ENCODE results near the gene DCDC1.

Gene DCDC1

DNA sequence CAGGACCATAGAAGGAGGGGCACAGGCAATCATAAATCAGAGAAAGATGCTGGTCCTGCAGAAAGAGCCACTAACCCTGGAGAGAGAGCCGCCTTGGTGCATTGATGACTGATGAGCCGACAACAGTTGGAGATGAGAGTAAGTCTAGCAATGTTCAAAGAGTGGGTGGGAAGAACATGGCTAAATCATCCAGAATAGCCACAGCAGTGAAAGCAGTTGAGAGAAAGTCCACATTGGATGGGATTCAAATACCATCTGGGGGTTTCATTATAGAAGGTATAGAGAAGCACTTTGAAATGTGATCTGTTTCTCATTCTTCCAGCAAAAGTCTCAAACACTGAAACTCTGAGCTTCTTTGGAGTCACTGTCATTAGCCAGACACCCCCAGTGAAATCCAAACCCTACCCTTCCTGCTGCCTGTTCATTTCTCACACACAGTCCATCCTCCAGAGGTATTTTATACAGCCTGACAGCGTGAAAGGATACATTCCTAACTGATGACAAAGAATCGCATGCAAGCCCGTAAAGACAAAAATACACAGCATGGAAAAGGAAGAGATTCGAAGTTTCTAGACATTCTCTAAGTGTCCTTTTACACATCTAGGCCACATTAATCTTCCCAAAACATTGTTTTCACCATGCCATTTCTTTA, 480.3 kb downstream of the DCDC1 start:
- DNase-seq: no peak

DNA sequence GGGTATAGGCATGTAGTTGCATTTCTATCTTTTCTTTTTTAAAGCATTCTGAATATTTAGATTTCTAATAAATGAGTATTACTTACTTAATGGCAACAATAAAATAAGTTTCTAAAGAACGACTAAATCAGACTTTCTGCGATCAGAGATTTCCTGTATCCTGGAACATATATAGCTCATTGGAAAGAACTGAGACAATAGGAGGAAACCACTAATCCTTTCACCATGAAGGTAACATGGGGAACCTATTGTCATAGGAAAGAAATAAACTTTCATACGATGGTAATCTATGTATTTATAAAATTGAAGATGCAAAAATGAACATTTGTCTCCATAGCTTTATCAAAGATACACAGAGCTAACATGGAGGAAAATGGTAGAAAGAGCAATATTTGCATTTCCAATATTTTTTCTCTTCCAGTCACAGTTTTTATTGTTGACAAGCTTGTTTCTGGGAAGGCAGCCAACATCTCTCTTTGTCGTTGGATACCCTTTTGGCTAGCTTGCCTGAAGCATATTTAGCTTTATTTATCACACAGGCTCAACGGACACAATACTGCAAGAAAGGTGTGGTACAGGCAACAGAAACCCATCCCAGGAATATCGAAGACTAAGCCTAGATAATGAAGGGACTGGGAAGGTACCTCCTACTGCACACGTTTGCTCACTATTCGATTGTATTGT, 490.1 kb downstream of the DCDC1 start:
- DNase-seq: no peak

DNA sequence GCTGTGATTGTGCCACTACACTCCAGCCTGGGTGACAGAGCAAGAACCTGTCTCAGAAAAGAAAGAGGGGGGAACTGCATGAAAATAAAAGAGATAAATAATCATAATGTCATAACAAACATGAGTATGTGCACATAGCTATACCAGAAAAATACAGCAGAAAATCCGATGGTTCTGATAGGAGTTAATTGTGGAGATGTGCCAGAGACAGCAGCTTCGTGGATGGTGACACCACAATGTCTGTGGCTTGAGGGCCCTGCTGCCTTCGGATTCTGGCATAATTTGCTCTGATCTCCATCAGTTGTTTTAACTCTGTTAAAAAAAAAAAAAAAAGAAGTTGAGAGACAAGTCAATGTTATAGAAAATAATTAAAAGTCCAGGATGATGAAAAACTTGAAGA, 491.1 kb downstream of the DCDC1 start:
- DNase-seq: no peak

DNA sequence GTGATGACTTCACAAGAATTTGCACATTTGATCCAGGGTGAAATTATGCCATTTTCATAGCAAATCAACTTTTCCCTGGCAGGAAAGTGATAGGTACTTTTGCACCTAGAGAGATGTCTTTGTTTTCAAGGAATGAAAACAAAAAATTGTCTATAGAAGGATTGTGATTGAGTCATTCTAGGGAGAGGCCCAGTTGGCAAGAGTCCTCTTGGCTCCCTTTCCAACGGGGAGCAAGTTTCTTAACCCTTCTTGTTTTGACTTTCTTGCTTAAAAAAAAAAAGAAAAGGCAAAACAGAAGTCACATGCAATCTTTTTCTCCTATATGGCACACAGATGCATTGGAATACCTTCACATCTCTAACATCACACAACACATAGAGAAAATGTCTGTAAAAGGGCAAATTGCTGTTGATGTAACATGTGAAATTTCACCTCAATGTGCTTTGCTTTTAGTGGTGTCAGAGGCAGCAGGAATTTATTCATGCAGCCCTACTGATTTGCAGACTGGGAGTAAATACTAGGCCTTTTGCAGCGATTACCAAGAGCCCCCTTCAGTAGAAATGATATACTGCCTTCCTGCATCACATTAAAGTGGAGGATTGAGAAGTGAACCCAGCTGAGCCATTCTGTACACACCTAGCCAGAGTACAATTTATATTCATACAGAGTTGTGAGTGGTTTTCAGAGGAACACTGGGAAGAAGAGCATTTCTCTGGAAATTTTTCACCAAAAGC, 492.7 kb downstream of the DCDC1 start:
- DNase-seq: no peak

- no peak for DNase-seq
Observed at GRCh38 chr11:30876228-30876627, 493.3 kb downstream of the DCDC1 start.

DNA sequence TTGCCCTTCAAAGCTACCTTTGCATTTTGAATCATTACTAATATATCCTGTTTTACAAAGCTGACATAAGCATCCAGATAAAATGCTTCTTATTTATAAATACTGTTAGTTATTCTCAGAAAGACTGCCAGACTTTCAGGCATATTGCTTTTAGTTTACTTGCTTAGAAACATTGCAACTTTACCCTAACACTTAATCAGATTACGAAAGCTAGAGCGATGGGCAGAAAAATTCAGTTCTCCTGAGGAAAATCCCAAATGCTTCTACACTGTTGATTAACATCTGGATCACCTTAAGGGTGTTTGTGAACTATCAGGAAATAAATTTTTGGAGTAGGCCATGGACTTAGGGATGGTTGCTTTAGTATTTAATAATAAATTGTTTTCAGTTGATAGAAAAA, 493.7 kb downstream of the DCDC1 start:
- DNase-seq: no peak

GRCh38 chr11:30873924-30874610, 495.5 kb downstream of the DCDC1 start:
- DNase-seq: no peak

DNA sequence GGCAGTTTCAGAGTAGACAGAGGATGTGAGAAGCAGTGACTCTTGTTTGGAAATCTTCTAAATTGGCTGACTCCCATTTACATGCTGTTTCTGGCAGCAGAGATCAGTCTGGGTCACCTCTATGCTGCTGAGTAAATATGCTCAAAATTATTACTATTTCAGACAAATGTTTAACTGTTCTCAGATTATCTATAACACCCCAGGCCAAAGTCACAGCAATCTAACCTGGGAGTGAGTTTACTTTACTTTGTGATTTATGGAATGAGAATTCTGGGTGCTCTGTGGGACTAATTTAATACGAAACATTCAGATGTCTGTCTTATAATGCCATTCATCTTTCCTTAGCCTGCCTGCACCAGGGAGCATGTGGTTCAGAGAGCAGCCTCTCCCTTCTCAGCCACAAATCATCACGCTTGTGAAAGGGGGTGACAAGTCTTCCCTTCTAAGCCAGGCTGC, 500.9 kb downstream of the DCDC1 start:
- DNase-seq: no peak

- no peak for DNase-seq
Observed at GRCh38 chr11:30863209-30863608, 506.3 kb downstream of the DCDC1 start.

DNA sequence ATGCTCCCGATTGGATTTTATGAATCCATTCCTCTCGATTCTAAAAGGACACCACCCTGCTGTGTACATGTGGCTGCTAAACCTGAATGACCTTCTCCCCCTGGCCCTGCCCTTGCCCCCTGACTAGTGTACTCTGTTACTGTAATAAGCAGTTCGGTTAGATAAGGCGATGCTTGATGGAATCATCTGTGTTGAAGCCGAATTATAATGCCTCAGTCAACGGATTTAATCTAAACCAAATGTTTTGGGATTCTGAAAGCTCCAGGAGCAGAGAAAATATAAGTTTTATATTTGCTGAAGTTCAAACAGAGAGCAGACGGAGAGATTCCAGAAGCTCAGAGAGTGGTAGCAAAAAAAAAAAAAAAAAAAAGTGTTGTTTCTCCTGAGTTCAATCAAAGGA, 508.0 kb downstream of the DCDC1 start:
- DNase-seq: no peak

- no peak for DNase-seq
Observed at GRCh38 chr11:30861064-30861463, 508.5 kb downstream of the DCDC1 start.

DNA sequence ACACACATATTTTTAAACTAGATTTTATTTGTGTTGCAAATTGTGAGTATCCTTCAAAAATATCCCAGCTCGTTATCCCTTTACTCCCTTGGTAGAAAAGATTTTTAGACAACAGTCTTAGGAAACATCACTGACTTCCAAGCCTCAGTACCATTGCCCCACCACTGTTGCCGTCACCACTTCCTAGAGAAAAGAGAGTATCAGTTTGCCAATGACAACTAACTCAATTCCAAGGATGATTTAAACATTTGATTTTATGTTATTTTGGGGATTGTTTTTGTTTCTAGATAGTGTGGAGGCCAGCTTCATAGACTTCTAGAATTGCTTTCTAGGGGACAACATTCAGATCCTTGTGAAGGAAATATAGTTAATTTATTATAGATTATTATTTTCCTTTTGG, 509.4 kb downstream of the DCDC1 start:
- no peak for DNase-seq

DNA sequence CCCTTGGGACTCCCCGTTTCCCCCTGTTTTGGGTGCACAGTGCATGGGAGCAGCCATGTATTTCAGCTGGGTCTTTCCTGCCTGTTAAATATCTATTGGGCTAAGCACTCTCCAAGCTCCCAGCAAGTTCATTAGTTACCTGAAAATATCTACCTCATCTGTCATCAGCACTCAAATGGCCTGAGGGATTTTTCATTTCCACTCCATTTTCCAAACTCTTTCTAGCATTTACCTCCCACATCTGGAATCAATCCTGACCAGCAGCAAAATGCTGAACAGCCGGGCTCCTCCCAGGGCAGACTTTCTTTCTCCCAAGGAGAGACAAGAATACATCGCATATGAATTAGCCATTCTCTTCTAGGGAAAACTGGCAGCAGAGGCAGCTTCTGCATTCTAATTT, 509.9 kb downstream of the DCDC1 start:
- no peak for DNase-seq

GRCh38 chr11:30855383-30856006, 514.0 kb downstream of the DCDC1 start:
- no peak for DNase-seq

DNA sequence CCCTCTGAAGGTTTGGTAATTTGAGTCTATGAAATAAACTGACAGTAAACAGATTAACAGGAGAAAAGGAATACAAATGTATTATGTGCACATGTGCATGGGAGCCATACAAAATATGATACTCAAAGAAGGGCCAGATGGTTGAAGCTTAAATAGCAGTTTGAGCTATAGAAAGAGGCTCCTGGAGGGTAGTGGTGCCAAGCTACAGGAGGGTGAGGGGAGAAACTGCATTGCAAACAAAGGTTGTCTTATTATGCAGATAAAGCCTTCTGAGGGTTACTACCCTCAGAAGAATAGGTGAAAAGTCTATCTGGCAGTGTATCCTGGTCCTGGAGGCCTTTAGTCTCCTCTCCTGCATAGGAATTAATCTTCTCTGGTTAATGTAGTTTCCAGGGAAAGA, 516.1 kb downstream of the DCDC1 start:
- DNase-seq: no peak

DNA sequence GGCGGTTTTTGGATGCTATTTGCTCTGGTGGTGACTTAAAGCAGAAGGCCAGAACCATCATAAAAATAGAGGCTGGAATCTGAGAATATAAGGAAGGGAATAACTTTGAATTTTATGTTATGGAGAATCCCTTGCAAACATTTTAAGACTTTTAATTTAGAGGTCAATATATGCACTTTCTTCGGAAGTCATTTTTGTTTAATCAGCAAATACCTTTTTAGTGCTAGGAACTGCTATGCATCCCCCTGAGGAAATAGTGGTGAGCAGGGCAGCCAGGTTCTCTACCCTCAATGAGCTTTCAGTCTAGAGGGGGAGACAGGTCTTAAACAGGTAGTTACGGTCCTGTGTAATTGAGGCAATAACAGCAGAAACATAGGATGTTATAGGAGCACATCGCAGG, 516.9 kb downstream of the DCDC1 start:
- DNase-seq: no peak

DNA sequence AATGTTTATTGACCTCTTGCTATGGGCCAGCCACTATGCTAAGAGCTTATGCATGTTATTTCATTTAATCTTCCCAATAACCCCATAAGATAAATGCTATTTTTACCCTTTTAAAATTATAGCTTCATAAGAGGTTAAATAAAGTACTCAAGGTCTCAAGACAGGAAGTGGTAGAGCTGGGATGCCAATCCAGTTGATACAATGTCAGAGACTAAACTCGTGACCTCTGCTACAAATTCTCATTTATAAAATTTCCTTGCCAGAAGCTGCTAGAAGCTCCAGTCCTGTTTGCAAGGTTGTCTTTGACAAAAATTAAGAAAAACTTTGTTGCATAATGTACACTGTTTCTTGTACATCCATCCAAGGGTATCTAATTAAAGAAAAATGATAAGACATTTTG, 517.4 kb downstream of the DCDC1 start:
- no peak for DNase-seq

GRCh38 chr11:30837252-30837651, 532.3 kb downstream of the DCDC1 start:
- no peak for DNase-seq

- no peak for DNase-seq
Observed at GRCh38 chr11:30832831-30833230, 536.7 kb downstream of the DCDC1 start.

GRCh38 chr11:30830681-30831080, 538.9 kb downstream of the DCDC1 start:
- DNase-seq: no peak

GRCh38 chr11:30826911-30827310, 542.6 kb downstream of the DCDC1 start:
- DNase-seq: no peak

DNA sequence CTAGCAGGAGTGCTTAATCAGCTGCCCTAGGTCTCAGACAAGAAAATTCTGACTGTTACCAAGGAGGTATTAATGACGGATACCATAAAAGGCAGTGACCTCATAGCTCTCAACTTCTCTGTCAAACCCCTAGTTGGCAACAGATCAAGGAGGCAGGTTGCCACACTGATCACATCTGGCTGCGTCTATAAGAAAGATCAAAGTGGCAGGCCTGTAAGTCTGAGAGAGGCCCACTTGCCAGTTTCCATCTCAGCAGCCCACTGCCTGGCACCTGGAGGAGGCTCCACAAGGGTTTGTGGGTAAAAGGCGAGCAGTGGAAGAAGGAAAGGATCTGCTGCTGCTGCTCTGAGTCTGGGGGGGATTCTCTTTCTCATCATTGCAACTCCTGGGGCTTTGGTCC, 543.8 kb downstream of the DCDC1 start:
- no peak for DNase-seq

DNA sequence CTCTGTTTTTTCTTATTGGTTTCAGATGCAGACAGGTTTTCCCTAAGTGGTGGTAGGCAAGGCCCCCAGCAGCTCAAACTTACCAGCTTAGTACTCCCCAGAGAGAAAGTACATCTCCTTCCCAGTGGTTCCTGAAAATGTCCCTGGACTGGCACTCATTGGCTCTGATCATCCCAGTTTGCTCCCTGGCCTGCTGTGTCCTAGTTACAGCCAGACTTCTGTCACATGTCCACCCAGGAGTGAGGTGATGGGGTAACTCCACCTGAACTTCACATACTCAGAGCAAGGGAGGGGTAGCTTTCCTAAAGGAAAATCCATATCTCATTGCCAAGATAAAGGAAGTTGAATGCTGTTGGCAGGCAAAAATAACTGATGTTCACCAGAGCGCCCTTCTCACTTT, 546.4 kb downstream of the DCDC1 start:
- no peak for DNase-seq
